GM06990 (cell line): ENCODE data around the gene TOP1.

Experiments used
- DNase-seq: peaks from one replicate; pipeline ENCODE4 v3.0.0-alpha.2; 2011; ENCODE audit not compliant: insufficient read length; ENCODE audit errors: extremely low read depth
- H3K27me3 ChIP-seq: replicated peaks from 2 replicates; pipeline ENCODE4 v1.6.0; 2011; ENCODE audit warnings: low read length; ENCODE audit not compliant: control insufficient read depth, insufficient read depth
- H3K36me3 ChIP-seq: 2 replicates; pipeline ENCODE4 v1.5.1; 2011; ENCODE audit warnings: low read length; ENCODE audit not compliant: control insufficient read depth, insufficient read depth
- H3K4me3 ChIP-seq: replicated peaks from 2 replicates; pipeline ENCODE4 v1.5.1; 2011; ENCODE audit warnings: low read depth, mild to moderate bottlenecking, control low read depth, low read length
- TF ChIP-seq, protein P1 (sequence below): IDR thresholded peaks from 2 replicates; pipeline ENCODE4 v1.5.1; 2011; ENCODE audit warnings: low read length, control low read depth, mild to moderate bottlenecking, inconsistent platforms; ENCODE audit not compliant: insufficient read depth, poor library complexity, severe bottlenecking

The TOP1 gene

DNA sequence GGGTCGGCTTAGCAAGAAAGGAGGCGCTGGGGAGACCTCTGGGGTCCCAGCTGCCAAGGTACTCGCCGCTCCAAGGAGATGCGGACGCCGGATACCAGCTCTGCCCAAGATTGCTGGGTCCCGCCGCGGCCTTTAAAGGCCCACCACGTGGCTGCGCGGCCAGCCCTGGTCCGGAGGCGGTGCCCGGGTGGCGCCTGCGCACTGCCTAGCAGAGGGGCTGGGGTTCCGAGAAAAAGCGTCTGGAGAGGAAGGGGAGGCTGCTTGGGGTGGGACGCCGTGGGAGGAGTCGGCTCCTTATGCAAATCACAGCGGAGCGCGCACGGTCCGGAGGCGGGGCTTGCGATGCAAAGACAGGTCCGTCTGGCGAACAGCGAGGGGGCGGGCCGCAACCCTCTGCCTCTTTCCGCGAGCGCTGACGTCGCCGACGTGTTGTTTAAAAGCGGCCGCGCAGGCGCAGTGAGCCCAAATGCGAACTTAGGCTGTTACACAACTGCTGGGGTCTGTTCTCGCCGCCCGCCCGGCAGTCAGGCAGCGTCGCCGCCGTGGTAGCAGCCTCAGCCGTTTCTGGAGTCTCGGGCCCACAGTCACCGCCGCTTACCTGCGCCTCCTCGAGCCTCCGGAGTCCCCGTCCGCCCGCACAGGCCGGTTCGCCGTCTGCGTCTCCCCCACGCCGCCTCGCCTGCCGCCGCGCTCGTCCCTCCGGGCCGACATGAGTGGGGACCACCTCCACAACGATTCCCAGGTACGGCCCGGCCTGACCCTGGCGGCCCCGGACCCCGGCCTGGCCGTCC is at the start of gene TOP1:
Gene TOP1 (plus strand): TSS at position 464 of the 791 bp plus-strand sequence. CDS start 246 bp downstream, at position 710.
- peak; percentile 100 for DNase-seq
- no peaks in the 10 kb centered on the region for H3K27me3 ChIP-seq
- peak within 1 kb of the TSS; percentile 90 for H3K4me3 ChIP-seq
- H3K36me3 ChIP-seq: no peaks in the 10 kb centered on the region
- TF ChIP-seq, protein P1, sequence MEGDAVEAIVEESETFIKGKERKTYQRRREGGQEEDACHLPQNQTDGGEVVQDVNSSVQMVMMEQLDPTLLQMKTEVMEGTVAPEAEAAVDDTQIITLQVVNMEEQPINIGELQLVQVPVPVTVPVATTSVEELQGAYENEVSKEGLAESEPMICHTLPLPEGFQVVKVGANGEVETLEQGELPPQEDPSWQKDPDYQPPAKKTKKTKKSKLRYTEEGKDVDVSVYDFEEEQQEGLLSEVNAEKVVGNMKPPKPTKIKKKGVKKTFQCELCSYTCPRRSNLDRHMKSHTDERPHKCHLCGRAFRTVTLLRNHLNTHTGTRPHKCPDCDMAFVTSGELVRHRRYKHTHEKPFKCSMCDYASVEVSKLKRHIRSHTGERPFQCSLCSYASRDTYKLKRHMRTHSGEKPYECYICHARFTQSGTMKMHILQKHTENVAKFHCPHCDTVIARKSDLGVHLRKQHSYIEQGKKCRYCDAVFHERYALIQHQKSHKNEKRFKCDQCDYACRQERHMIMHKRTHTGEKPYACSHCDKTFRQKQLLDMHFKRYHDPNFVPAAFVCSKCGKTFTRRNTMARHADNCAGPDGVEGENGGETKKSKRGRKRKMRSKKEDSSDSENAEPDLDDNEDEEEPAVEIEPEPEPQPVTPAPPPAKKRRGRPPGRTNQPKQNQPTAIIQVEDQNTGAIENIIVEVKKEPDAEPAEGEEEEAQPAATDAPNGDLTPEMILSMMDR: no peak

DNA sequence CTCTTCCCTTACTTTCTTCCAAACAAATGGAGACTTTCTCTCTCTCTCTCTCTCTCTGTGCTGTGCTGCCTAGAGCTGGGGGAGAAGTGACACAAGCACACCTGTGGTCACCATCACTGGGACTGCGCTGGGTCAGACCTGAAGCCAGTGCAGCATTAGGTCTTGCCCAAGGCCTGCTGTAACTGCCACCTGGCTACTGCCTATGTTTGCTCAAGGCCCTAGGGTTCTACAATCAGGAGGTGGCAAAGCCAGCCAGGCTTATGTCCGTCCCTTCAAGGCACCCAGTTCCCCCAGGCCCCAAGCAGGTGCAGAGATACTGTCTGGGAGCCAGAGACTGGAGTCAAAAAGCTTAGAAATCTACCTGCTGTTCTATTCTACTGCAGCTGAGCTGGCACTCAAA is 49.4 kb upstream of the TOP1 start:
- Histone ChIP-seq H3K36me3 (no peaks in the 10 kb centered on the region), H3K27me3 (no peaks in the 10 kb centered on the region), H3K4me3 (no peak overlapping the region)
- TF ChIP-seq, protein P1: no peak
- no peak for DNase-seq

DNA sequence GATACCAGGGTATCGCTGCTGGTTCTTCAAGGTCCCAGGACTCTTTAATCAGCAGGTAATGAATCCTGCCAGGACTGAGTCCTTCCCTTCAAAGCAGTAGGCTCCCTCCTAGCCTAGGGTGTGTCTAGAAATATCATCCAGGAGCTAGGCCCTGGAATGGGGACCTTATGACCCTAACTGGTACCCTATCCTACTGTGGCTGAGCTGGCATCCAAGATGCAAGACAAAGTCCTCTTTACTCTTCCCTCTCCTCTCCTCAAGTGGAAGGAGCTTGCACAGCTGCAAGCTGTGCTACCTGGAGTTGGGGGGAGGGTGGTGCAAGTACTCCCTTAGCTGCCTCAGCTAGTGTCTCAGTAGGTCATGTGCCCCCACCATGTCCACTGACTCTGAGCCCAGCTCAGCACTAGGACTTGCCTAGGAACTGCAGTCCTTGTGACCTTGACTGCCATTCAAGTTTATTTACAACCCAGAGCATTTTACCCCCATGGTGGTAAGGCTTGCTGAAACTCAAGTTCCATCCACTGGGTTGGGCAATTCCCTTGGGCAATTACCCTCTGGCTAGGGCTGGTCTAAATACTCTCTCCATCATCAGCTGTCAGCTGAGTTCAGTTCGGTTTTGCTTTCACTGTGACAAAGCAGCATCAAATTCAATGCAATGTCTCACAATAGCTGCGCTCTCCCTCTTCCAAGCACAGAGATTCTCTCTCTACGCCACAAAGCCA is 48.4 kb upstream of the TOP1 start:
- Histone ChIP-seq H3K36me3 (no peaks in the 10 kb centered on the region), H3K4me3 (peak overlapping the region; percentile 16), H3K27me3 (no peaks in the 10 kb centered on the region)
- TF ChIP-seq, protein P1: no peak
- no peak for DNase-seq

DNA sequence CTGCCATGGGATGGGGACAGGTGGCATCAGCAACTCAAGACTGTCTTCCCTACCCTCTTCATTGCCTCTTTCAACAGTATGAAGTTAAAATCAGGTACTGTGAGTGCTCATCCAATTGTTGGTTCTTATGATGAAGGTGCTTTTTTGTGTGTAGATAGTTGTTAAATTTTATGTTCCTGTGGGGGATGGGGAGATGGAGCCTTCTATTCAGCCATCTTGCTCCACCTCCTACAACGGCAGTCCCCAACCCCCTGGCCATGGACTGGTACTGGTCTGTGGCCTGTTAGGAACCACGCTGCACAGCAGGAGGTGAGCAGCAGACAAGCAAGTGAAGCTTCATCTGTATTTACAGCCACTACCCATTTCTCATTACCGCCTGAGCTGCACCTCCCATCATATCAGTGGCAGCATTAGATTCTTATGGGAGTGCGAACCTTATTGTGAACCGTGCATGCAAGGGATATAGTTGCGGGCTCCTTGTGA is 47.8 kb upstream of the TOP1 start:
- TF ChIP-seq, protein P1: no peak
- no peak for DNase-seq
- Histone ChIP-seq H3K4me3 (peak overlapping the region; percentile 16), H3K36me3 (no peaks in the 10 kb centered on the region), H3K27me3 (no peaks in the 10 kb centered on the region)

DNA sequence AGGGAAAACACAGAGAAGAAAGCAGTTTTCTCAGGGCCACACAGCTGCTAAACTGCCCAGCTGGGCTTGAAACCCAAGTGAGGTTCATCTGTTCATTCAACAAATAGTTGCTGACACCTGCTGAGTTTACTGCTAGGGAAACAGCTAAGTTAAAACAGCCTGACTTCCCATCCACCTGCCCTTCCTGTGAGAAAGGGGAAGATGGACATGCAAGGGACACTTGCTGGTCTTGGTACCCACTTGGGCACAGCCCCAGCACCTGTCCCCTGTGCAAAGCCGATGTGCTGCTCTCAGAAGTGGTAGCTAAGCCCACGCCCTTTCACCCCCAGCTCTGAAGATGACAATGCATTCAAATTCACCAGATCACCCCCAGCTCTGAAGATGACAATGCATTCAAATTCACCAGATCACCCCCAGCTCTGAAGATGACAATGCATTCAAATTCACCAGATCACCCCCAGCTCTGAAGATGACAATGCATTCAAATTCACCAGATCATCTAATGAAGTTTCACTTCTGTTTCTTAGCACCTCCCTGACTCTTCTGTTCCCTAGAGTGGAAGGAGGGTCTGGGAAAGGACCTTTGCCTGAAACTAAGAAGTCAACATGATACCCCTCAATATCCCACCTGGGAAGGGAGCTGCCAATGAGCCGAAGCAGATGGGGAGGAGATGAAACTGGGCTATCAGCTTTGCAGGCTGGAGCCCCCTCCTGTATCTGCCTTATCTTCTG is 46.0 kb upstream of the TOP1 start:
- TF ChIP-seq, protein P1: no peak
- H3K4me3 ChIP-seq: no peak overlapping the region
- H3K27me3 ChIP-seq: no peaks in the 10 kb centered on the region
- no peaks in the 10 kb centered on the region for H3K36me3 ChIP-seq
- no peak for DNase-seq
